ENCODE measurements around the gene BTBD9. TPM values are rescaled to one million over a fixed set of nuclear protein-coding genes. Genes with fewer than 3 reads are reported as not detected.

Gene BTBD9
- total and polyA plus RNA-seq, 2 experiments from 2014 or later = 10.0 to 13.7 TPM

DNA sequence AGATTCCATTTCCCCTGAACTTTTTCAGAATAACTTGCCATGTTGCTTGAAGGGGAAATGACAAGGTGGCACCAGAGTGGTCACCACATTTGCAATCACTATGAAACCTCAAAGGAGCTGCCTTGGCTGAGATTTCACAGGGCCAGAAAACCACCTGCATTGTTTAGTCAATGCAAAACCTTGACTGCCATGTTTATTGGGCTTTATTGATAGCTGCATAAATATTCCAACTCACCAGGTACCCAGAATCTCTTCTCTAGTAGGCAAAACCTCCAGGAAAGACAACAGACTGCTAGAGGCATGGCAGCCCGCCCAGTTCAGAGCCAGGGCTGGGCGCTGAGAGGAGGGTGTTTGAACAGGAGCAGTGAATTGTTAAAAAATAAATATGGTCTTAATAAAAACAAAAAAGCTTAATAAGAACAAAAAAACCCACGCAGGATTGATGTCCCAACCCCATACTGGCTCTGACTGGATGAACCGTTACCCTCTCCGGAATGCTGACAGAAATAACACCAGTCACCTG is 444.6 kb downstream of the BTBD9 start:
- Histone ChIP-seq H3K4me2 (ENCODE audit: unreplicated experiment) (no peak overlapping the region), H3K4me3 (no peak overlapping the region), H3K79me2 (ENCODE audit: insufficient read depth) (no peaks in the 10 kb centered on the region), H3K36me3 (ENCODE audit: low read depth) (no peaks in the 10 kb centered on the region), H4K20me1 (ENCODE audit: insufficient read depth) (0 out of 2 replicates have a peak, but pooled peaks cover 4% of the 10 kb centered on the region), H3K27ac (no peak overlapping the region), H3F3A (ENCODE audit: insufficient read depth) (no peaks in the 10 kb centered on the region), H3K9ac (no peak overlapping the region), H2AFZ (no peak overlapping the region), H3K9me3 (ENCODE audit: low read depth) (no peaks in the 10 kb centered on the region), H3K27me3 (replicated peaks; ENCODE audit: insufficient read depth) (no peaks in the 10 kb centered on the region), H3K9me2 (ENCODE audit: insufficient read depth) (no peaks in the 10 kb centered on the region), H3K4me1 (ENCODE audit: insufficient read depth) (no peaks in the 10 kb centered on the region)
- no peak for DNase-seq
- in situ Hi-C loops (cut with MboI) = no loop called here
- WGBS, 2 experiments (ENCODE audit: low coverage in 1 of 2, low lambda C conversion rate in 2 of 2, missing lambda C conversion rate in 2 of 2) = 76 to 85% methylated on average over 5 of the region's 5 CpGs
- TF ChIP-seq EZH2 (IDR thresholded peaks at IDR 0.05; ENCODE audit: insufficient read depth, poor library complexity, severe bottlenecking) (no peak), EZH2phosphoT487 (IDR thresholded peaks at IDR 0.05; ENCODE audit: insufficient read depth, low read depth) (no peak)

DNA sequence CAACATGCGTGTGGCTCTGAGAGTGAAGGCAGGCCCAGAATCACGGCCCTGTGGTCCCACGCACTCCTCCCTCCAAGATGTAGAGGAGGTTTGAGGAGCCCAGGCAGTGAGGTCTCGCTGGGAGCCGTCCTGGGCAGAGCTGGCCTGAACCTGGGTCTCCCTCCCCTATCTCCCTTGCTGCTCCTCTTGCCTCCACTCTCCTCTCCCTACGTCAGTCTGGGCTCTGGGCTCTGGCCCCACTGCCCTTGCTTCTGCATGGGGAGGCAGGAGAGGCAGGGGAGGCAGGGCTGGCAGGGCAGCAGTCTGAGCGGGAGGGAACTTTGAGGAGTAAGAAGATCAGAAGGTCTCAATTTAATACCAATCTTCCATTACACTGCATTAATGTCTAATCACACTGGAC is 445.1 kb downstream of the BTBD9 start:
- no peaks in the 10 kb centered on the region for H3K79me2 ChIP-seq (ENCODE audit: insufficient read depth)
- H3K27me3 ChIP-seq (replicated peaks; ENCODE audit: insufficient read depth) = no peaks in the 10 kb centered on the region
- H3K4me3 ChIP-seq = no peak overlapping the region
- H3K4me2 ChIP-seq (ENCODE audit: unreplicated experiment) = no peak overlapping the region
- H3K4me1 ChIP-seq (ENCODE audit: insufficient read depth) = no peaks in the 10 kb centered on the region
- no peak overlapping the region for H2AFZ ChIP-seq
- no peaks in the 10 kb centered on the region for H3K9me2 ChIP-seq (ENCODE audit: insufficient read depth)
- in situ Hi-C loops (cut with MboI) = no loop called here
- no peak for DNase-seq
- no peaks in the 10 kb centered on the region for H3F3A ChIP-seq (ENCODE audit: insufficient read depth)
- no peak overlapping the region for H3K9ac ChIP-seq
- 0 out of 2 replicates have a peak, but pooled peaks cover 4% of the 10 kb centered on the region for H4K20me1 ChIP-seq (ENCODE audit: insufficient read depth)
- no peak overlapping the region for H3K27ac ChIP-seq
- H3K36me3 ChIP-seq (ENCODE audit: low read depth) = no peaks in the 10 kb centered on the region
- WGBS, 2 experiments (ENCODE audit: low coverage in 1 of 2, low lambda C conversion rate in 2 of 2, missing lambda C conversion rate in 2 of 2) = 89 to 91% methylated on average over 7 of the region's 7 CpGs
- TF ChIP-seq EZH2 (IDR thresholded peaks at IDR 0.05; ENCODE audit: insufficient read depth, poor library complexity, severe bottlenecking) (no peak), EZH2phosphoT487 (IDR thresholded peaks at IDR 0.05; ENCODE audit: insufficient read depth, low read depth) (no peak)
- H3K9me3 ChIP-seq (ENCODE audit: low read depth) = no peaks in the 10 kb centered on the region

DNA sequence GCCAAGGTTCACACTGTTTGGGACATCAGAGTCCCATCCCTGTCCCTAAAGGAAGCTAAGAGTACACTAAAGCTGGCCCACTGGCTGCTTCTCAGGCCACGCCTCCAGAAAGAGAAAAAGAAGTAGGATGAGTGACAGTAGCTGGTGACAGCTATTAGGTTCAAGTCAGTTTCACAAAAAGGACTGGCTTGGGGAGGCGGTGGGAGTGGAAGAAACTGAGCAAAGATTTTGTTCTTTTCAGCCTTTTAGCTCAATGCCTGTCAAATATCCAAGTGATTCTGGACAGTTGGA is 445.5 kb downstream of the BTBD9 start:
- H3K4me1 ChIP-seq (ENCODE audit: insufficient read depth) = no peaks in the 10 kb centered on the region
- no peak for DNase-seq
- no peaks in the 10 kb centered on the region for H3K79me2 ChIP-seq (ENCODE audit: insufficient read depth)
- 0 out of 2 replicates have a peak, but pooled peaks cover 4% of the 10 kb centered on the region for H4K20me1 ChIP-seq (ENCODE audit: insufficient read depth)
- in situ Hi-C loops (cut with MboI) = no loop called here
- no peak overlapping the region for H3K9ac ChIP-seq
- no peak overlapping the region for H2AFZ ChIP-seq
- no peaks in the 10 kb centered on the region for H3F3A ChIP-seq (ENCODE audit: insufficient read depth)
- WGBS, 2 experiments (ENCODE audit: low coverage in 1 of 2, low lambda C conversion rate in 2 of 2, missing lambda C conversion rate in 2 of 2) = 93 to 95% methylated on average over 2 of the region's 2 CpGs
- no peaks in the 10 kb centered on the region for H3K9me3 ChIP-seq (ENCODE audit: low read depth)
- no peak overlapping the region for H3K4me3 ChIP-seq
- no peak overlapping the region for H3K4me2 ChIP-seq (ENCODE audit: unreplicated experiment)
- H3K9me2 ChIP-seq (ENCODE audit: insufficient read depth) = no peaks in the 10 kb centered on the region
- TF ChIP-seq EZH2 (IDR thresholded peaks at IDR 0.05; ENCODE audit: insufficient read depth, poor library complexity, severe bottlenecking) = no peak
- TF ChIP-seq EZH2phosphoT487 (IDR thresholded peaks at IDR 0.05; ENCODE audit: insufficient read depth, low read depth) = no peak
- H3K36me3 ChIP-seq (ENCODE audit: low read depth) = no peaks in the 10 kb centered on the region
- no peaks in the 10 kb centered on the region for H3K27me3 ChIP-seq (replicated peaks; ENCODE audit: insufficient read depth)
- H3K27ac ChIP-seq = no peak overlapping the region

DNA sequence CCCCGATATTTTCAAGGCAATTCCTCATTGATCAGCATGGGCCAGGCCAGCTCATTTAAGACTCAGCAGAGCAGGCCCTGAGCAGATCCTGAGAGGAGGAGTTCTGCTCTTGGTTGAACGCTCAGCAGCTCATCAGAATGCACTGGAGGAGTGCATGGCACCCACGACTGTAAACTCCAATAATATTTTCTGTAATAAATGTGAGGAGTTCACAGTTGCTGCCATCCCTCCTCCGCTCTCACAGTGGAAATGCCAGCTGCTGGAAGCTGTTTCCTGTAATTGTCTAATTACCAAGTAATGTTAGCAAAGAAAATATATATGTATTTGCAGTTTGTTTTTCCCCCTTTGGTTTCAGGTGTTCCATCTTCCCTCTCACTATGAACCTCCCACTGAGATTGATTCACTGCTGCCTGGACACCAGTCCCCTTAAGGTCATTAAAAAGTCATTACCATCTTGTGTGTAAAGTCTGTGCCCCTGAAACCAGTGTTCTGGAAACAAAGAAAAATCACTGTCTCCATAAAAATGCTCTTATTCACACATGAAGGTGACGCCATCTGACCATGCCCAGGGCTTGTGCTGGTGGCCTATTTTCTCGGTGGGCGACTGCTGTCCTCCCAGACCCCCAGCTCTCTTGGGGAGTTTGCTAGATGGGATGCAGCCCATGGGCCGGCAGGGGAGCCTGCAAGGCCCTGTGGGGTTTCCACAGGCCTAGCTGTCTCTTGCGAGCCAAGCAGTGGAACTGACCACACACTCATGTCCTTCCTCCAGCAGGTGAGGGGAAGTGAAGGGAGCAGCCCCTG is 446.0 kb downstream of the BTBD9 start:
- DNase-seq = no peak
- Histone ChIP-seq H3F3A (ENCODE audit: insufficient read depth) (no peaks in the 10 kb centered on the region), H3K9ac (no peak overlapping the region), H4K20me1 (ENCODE audit: insufficient read depth) (0 out of 2 replicates have a peak, but pooled peaks cover 4% of the 10 kb centered on the region), H3K9me2 (ENCODE audit: insufficient read depth) (no peaks in the 10 kb centered on the region), H3K4me1 (ENCODE audit: insufficient read depth) (no peaks in the 10 kb centered on the region), H3K79me2 (ENCODE audit: insufficient read depth) (no peaks in the 10 kb centered on the region), H2AFZ (no peak overlapping the region), H3K4me2 (ENCODE audit: unreplicated experiment) (no peak overlapping the region), H3K4me3 (no peak overlapping the region), H3K9me3 (ENCODE audit: low read depth) (no peaks in the 10 kb centered on the region), H3K36me3 (ENCODE audit: low read depth) (no peaks in the 10 kb centered on the region), H3K27ac (no peak overlapping the region), H3K27me3 (replicated peaks; ENCODE audit: insufficient read depth) (no peaks in the 10 kb centered on the region)
- in situ Hi-C loops (cut with MboI) = no loop called here
- TF ChIP-seq EZH2phosphoT487 (IDR thresholded peaks at IDR 0.05; ENCODE audit: insufficient read depth, low read depth) = no peak
- no peak for TF ChIP-seq EZH2 (IDR thresholded peaks at IDR 0.05; ENCODE audit: insufficient read depth, poor library complexity, severe bottlenecking)
- WGBS, 2 experiments (ENCODE audit: low coverage in 1 of 2, low lambda C conversion rate in 2 of 2, missing lambda C conversion rate in 2 of 2) = 84 to 90% methylated on average over 9 of the region's 9 CpGs

Measured in GM23248 (cell line).